Smooth muscle cell (in vitro differentiated cells): ENCODE data around the gene ROBO1. TPM values are rescaled to one million over a fixed set of nuclear protein-coding genes. Genes with fewer than 3 reads are reported as not detected.

Source experiments
- DNase-seq: peaks from one replicate; lab custom pipeline; 2025; ENCODE audit not compliant: unreplicated experiment; lab: John Stamatoyannopoulos, UW
- H2AFZ ChIP-seq: fragments of 200-600 bp; sonication (generic); 2 replicates; pipeline ENCODE4 v1.6.0; 2016; ENCODE audit warnings: antibody characterized with exemption, low read depth, mild to moderate bottlenecking
- H3F3A ChIP-seq: fragments of 200-600 bp; sonication (generic); 2 replicates; pipeline ENCODE4 v1.6.0; 2017; ENCODE audit warnings: antibody characterized with exemption, low read depth
- H3K27ac ChIP-seq: fragments of 200-600 bp; sonication (generic); 2 replicates; pipeline ENCODE4 v1.5.1; 2016; ENCODE audit warnings: low read depth, mild to moderate bottlenecking
- H3K27me3 ChIP-seq: fragments of 200-600 bp; sonication (generic); 2 replicates; pipeline ENCODE4 v1.6.1; 2016; ENCODE audit warnings: low read depth, mild to moderate bottlenecking
- H3K36me3 ChIP-seq: fragments of 200-600 bp; sonication (generic); 2 replicates; pipeline ENCODE4 v1.5.1; 2016; ENCODE audit warnings: low read depth
- H3K4me1 ChIP-seq: fragments of 200-600 bp; sonication (generic); 2 replicates; pipeline ENCODE4 v1.5.1; 2016; ENCODE audit warnings: low read depth
- H3K4me2 ChIP-seq: fragments of 200-600 bp; sonication (generic); 2 replicates; pipeline ENCODE4 v1.6.0; 2016; ENCODE audit warnings: mild to moderate bottlenecking
- H3K4me3 ChIP-seq: fragments of 200-600 bp; sonication (generic); 2 replicates; pipeline ENCODE4 v1.5.1; 2016; ENCODE audit warnings: mild to moderate bottlenecking
- H3K79me2 ChIP-seq: fragments of 200-600 bp; sonication (generic); 2 replicates; pipeline ENCODE4 v1.6.0; 2016; ENCODE audit warnings: low read depth, mild to moderate bottlenecking
- H3K9ac ChIP-seq: fragments of 200-600 bp; sonication (generic); 2 replicates; pipeline ENCODE4 v1.6.0; 2016; ENCODE audit warnings: low read depth
- H3K9me3 ChIP-seq: fragments of 200-600 bp; sonication (generic); replicated peaks from 2 replicates; pipeline ENCODE4 v1.5.1; 2016; ENCODE audit warnings: low read depth
- H4K20me1 ChIP-seq: fragments of 200-600 bp; sonication (generic); 2 replicates; pipeline ENCODE4 v1.6.0; 2016; ENCODE audit warnings: low read depth
- WGBS: methylation state at CpG from one replicate; pipeline ENCODE4 v1.1.7; 2016; ENCODE audit warnings: low lambda C conversion rate; 5-methylcytosine and 5-hydroxymethylcytosine counted together
- polyA plus RNA-seq: library from polyadenylated mRNA; unstranded; fragments of >200 nt; fragmentation: Nextera tagmentation; extraction: Ambion mirVana; gene quantifications from 2 replicates; pipeline ENCODE4 v1.2.1, GENCODE V29; 2016
- total RNA-seq: library from RNA; depleted of rRNA; stranded (reverse); fragments of >200 nt; gene quantifications from 2 replicates; pipeline ENCODE4 v1.2.3, GENCODE V29; 2014
- TF ChIP-seq, protein P1 (sequence below): fragments of 200-600 bp; sonication (generic); IDR thresholded peaks from 2 replicates; pipeline ENCODE4 v1.5.1; 2017; ENCODE audit warnings: borderline replicate concordance, mild to moderate bottlenecking, antibody characterized with exemption; ENCODE audit not compliant: insufficient read depth, poor library complexity, severe bottlenecking

The ROBO1 gene
- total and polyA plus RNA-seq, 2 experiments from 2014 or later = 30.5 to 79.5 TPM

- no peak overlapping the region for H3K4me3 ChIP-seq
- H3K36me3 ChIP-seq = no peaks in the 10 kb centered on the region
- H3K27me3 ChIP-seq = no peaks in the 10 kb centered on the region
- no peak overlapping the region for H3K9ac ChIP-seq
- H3K79me2 ChIP-seq = no peaks in the 10 kb centered on the region
- H3K4me2 ChIP-seq = no peak overlapping the region
- H2AFZ ChIP-seq = no peak overlapping the region
- H3K9me3 ChIP-seq = no peaks in the 10 kb centered on the region
- 85% methylated on average over 2 of the region's 2 CpGs for WGBS
- TF ChIP-seq, protein P1, sequence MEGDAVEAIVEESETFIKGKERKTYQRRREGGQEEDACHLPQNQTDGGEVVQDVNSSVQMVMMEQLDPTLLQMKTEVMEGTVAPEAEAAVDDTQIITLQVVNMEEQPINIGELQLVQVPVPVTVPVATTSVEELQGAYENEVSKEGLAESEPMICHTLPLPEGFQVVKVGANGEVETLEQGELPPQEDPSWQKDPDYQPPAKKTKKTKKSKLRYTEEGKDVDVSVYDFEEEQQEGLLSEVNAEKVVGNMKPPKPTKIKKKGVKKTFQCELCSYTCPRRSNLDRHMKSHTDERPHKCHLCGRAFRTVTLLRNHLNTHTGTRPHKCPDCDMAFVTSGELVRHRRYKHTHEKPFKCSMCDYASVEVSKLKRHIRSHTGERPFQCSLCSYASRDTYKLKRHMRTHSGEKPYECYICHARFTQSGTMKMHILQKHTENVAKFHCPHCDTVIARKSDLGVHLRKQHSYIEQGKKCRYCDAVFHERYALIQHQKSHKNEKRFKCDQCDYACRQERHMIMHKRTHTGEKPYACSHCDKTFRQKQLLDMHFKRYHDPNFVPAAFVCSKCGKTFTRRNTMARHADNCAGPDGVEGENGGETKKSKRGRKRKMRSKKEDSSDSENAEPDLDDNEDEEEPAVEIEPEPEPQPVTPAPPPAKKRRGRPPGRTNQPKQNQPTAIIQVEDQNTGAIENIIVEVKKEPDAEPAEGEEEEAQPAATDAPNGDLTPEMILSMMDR = no peak
- no peaks in the 10 kb centered on the region for H3F3A ChIP-seq
- no peak overlapping the region for H3K27ac ChIP-seq
- DNase-seq = no peak
- peaks cover 36% of the 10 kb centered on the region for H3K4me1 ChIP-seq
- H4K20me1 ChIP-seq = no peaks in the 10 kb centered on the region
These were observed 1060.2 kb downstream of the ROBO1 start for GRCh38 chr3:78707609-78708008.

DNA sequence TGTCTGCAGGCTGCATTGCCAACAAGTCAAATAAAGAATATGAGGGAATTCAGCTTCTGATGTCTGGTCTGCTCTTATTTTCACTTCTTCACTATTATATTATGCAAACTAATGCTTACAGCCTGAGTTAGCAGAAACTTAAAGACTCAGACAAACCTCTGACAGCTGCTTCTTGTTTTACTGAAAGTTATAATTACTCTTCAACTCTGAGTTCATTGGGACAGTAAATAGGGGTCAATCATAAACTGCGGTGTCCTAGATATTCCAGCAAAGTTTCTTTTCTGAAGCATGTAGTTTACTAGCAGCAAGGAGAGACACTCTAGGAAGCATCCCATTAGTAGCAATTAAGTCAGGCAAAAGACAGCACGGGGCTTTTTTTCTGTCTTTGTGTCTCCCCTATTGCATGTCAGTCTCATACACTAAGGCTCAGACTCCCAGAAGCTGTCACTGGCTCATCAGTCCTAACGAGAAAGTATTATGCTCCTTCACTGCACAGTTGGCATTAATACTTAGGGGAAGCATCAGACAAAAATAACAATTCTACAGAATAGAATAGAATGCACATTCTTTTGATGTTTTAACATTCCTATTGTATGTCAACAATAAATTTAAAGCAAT lies 1060.8 kb downstream of the ROBO1 start:
- 74% methylated on average over 3 of the region's 3 CpGs for WGBS

GRCh38 chr3:78703944-78704343 lies 1063.9 kb downstream of the ROBO1 start:
- no peak overlapping the region for H3K27ac ChIP-seq
- DNase-seq = no peak
- H3K9me3 ChIP-seq = no peaks in the 10 kb centered on the region
- H3K9ac ChIP-seq = no peak overlapping the region
- peaks cover 48% of the 10 kb centered on the region for H3K4me1 ChIP-seq
- no peaks in the 10 kb centered on the region for H4K20me1 ChIP-seq
- TF ChIP-seq, protein P1 = no peak
- no peak overlapping the region for H3K4me3 ChIP-seq
- H3K27me3 ChIP-seq = no peaks in the 10 kb centered on the region
- no peaks in the 10 kb centered on the region for H3K36me3 ChIP-seq
- no peak overlapping the region for H2AFZ ChIP-seq
- no peaks in the 10 kb centered on the region for H3F3A ChIP-seq
- WGBS = 85% methylated on average over 2 of the region's 2 CpGs
- H3K79me2 ChIP-seq = no peaks in the 10 kb centered on the region
- H3K4me2 ChIP-seq = no peak overlapping the region

More for the DNA sequence above, 1060.8 kb downstream of the ROBO1 start:
- Histone ChIP-seq H3K27ac (no peak overlapping the region), H3K4me1 (peaks cover 42% of the 10 kb centered on the region), H3K9ac (no peak overlapping the region), H3K4me3 (no peak overlapping the region), H3K36me3 (no peaks in the 10 kb centered on the region), H2AFZ (no peak overlapping the region), H3K27me3 (no peaks in the 10 kb centered on the region), H3F3A (no peaks in the 10 kb centered on the region), H4K20me1 (no peaks in the 10 kb centered on the region), H3K4me2 (no peak overlapping the region), H3K9me3 (no peaks in the 10 kb centered on the region), H3K79me2 (no peaks in the 10 kb centered on the region)
- no peak for DNase-seq
- TF ChIP-seq, protein P1 = no peak

- no peak overlapping the region for H3K27ac ChIP-seq
- H3K4me3 ChIP-seq = no peak overlapping the region
- H3K79me2 ChIP-seq = no peaks in the 10 kb centered on the region
- H3K4me1 ChIP-seq = peaks cover 35% of the 10 kb centered on the region
- H3K36me3 ChIP-seq = no peaks in the 10 kb centered on the region
- 25% methylated on average over 2 of the region's 2 CpGs for WGBS
- H3K9me3 ChIP-seq = no peaks in the 10 kb centered on the region
- no peaks in the 10 kb centered on the region for H4K20me1 ChIP-seq
- DNase-seq = no peak
- no peak overlapping the region for H2AFZ ChIP-seq
- no peak overlapping the region for H3K9ac ChIP-seq
- TF ChIP-seq, protein P1 = no peak
- H3F3A ChIP-seq = no peaks in the 10 kb centered on the region
- H3K4me2 ChIP-seq = no peak overlapping the region
- H3K27me3 ChIP-seq = no peaks in the 10 kb centered on the region
These were observed 1066.3 kb downstream of the ROBO1 start for GRCh38 chr3:78701537-78701936.
